ENCODE measurements around the gene PPP2R5C.

The PPP2R5C gene

DNA sequence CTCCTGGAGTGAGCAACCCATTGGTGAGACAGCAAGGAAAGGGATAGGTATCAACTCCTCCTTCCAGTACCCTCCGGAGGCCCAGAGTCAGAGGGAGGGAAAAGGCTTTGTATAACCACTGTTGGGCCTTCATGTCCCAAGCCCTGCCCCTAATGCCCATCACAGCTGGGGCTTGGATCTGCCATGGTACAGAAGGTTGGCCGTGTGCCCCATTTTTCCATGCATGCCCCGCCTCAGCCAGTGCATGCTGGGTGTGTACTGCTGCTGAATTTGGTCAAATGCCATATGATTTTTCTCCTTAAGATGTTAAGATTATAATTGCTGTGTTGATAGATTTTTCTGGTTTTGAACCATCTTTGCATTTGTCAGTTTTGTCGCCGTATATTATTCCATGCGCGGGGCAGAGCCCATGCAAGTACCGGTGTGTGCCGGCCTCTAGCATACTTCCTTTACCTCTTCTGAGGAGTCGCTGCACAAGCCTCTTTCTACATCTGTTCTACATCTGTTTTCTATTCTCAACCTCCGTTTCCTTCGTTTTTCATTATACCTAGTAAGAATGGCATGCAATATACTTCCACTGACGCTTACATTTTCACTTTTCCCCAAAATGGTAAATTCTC, 26.6 kb downstream of the PPP2R5C start:
- 0 out of 3 replicates have a peak, but pooled peaks have one; percentile 26 for ATAC-seq
- TF ChIP-seq ZNF70 (CRISPR knock-in tag; IDR thresholded peaks at IDR 0.05) (no peak), ZC3H10 (CRISPR knock-in tag; IDR thresholded peaks at IDR 0.05) (no peak), CSDC2 (CRISPR knock-in tag; IDR thresholded peaks at IDR 0.05) (no peak), SNAI2 (CRISPR knock-in tag; IDR thresholded peaks at IDR 0.05) (no peak), ARNTL (CRISPR knock-in tag; IDR thresholded peaks at IDR 0.05; ENCODE audit: borderline replicate concordance, low read depth) (no peak), TCF4 (CRISPR knock-in tag; IDR thresholded peaks at IDR 0.05; ENCODE audit: borderline replicate concordance) (no peak), TSHZ2 (CRISPR knock-in tag; IDR thresholded peaks at IDR 0.05) (no peak)
- TF ChIP-seq, protein P1, sequence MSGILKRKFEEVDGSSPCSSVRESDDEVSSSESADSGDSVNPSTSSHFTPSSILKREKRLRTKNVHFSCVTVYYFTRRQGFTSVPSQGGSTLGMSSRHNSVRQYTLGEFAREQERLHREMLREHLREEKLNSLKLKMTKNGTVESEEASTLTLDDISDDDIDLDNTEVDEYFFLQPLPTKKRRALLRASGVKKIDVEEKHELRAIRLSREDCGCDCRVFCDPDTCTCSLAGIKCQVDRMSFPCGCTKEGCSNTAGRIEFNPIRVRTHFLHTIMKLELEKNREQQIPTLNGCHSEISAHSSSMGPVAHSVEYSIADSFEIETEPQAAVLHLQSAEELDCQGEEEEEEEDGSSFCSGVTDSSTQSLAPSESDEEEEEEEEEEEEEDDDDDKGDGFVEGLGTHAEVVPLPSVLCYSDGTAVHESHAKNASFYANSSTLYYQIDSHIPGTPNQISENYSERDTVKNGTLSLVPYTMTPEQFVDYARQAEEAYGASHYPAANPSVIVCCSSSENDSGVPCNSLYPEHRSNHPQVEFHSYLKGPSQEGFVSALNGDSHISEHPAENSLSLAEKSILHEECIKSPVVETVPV (CRISPR knock-in tag; IDR thresholded peaks at IDR 0.05), result no peak
- TF ChIP-seq, protein P2, sequence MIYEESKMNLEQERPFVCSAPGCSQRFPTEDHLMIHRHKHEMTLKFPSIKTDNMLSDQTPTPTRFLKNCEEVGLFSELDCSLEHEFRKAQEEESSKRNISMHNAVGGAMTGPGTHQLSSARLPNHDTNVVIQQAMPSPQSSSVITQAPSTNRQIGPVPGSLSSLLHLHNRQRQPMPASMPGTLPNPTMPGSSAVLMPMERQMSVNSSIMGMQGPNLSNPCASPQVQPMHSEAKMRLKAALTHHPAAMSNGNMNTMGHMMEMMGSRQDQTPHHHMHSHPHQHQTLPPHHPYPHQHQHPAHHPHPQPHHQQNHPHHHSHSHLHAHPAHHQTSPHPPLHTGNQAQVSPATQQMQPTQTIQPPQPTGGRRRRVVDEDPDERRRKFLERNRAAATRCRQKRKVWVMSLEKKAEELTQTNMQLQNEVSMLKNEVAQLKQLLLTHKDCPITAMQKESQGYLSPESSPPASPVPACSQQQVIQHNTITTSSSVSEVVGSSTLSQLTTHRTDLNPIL (CRISPR knock-in tag; IDR thresholded peaks at IDR 0.05; ENCODE audit: low read depth), result no peak
- TF ChIP-seq, protein P3, sequence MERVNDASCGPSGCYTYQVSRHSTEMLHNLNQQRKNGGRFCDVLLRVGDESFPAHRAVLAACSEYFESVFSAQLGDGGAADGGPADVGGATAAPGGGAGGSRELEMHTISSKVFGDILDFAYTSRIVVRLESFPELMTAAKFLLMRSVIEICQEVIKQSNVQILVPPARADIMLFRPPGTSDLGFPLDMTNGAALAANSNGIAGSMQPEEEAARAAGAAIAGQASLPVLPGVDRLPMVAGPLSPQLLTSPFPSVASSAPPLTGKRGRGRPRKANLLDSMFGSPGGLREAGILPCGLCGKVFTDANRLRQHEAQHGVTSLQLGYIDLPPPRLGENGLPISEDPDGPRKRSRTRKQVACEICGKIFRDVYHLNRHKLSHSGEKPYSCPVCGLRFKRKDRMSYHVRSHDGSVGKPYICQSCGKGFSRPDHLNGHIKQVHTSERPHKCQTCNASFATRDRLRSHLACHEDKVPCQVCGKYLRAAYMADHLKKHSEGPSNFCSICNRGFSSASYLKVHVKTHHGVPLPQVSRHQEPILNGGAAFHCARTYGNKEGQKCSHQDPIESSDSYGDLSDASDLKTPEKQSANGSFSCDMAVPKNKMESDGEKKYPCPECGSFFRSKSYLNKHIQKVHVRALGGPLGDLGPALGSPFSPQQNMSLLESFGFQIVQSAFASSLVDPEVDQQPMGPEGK (CRISPR knock-in tag; IDR thresholded peaks at IDR 0.05; ENCODE audit: borderline replicate concordance), result no peak

DNA sequence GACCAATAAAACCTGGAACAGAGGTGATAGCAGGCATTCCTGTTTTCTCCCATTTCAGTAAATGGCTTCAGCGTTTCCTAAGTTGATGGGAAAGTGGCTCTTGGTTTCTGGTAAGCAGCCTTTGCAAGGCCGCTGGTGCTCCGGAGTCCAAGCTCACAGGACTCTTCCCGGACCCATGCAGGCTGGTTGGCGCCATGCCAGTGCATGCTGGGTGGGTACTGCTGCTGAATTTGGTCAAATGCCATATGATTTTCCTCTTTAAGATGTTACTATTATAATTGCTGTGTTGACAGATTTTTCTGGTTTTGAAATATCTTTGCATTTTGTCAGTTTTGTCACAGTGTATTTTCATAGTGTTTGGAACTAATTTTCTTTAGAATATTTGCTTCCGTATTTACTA, 27.7 kb downstream of the PPP2R5C start:
- no peak for TF ChIP-seq BACH2 (CRISPR knock-in tag; IDR thresholded peaks at IDR 0.05; ENCODE audit: borderline replicate concordance)
- no peak for ATAC-seq

GRCh38 chr14:101790232-101790631, 28.7 kb downstream of the PPP2R5C start:
- TF ChIP-seq, protein P1 (CRISPR knock-in tag; IDR thresholded peaks at IDR 0.05), result no peak
- TF ChIP-seq ZNF8 (CRISPR knock-in tag; IDR thresholded peaks at IDR 0.05) (no peak), ESRRG (CRISPR knock-in tag; IDR thresholded peaks at IDR 0.05) (no peak), CSDC2 (CRISPR knock-in tag; IDR thresholded peaks at IDR 0.05) (no peak), TCF4 (CRISPR knock-in tag; IDR thresholded peaks at IDR 0.05; ENCODE audit: borderline replicate concordance) (no peak), ZNF565 (CRISPR knock-in tag; conservative IDR thresholded peaks at IDR 0.05; ENCODE audit: low read depth) (no peak), PPARA (CRISPR knock-in tag; IDR thresholded peaks at IDR 0.05; ENCODE audit: borderline replicate concordance) (no peak), TSHZ2 (CRISPR knock-in tag; IDR thresholded peaks at IDR 0.05) (no peak), ARNTL (CRISPR knock-in tag; IDR thresholded peaks at IDR 0.05; ENCODE audit: borderline replicate concordance, low read depth) (no peak), TOX (CRISPR knock-in tag; IDR thresholded peaks at IDR 0.05; ENCODE audit: borderline replicate concordance) (no peak), OSR1 (CRISPR knock-in tag; IDR thresholded peaks at IDR 0.05) (no peak)
- TF ChIP-seq, protein P4, sequence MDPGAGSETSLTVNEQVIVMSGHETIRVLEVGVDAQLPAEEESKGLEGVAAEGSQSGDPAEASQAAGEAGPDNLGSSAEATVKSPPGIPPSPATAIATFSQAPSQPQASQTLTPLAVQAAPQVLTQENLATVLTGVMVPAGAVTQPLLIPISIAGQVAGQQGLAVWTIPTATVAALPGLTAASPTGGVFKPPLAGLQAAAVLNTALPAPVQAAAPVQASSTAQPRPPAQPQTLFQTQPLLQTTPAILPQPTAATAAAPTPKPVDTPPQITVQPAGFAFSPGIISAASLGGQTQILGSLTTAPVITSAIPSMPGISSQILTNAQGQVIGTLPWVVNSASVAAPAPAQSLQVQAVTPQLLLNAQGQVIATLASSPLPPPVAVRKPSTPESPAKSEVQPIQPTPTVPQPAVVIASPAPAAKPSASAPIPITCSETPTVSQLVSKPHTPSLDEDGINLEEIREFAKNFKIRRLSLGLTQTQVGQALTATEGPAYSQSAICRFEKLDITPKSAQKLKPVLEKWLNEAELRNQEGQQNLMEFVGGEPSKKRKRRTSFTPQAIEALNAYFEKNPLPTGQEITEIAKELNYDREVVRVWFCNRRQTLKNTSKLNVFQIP (CRISPR knock-in tag; IDR thresholded peaks at IDR 0.05; ENCODE audit: borderline replicate concordance, low read depth), result no peak
- TF ChIP-seq, protein P3 (CRISPR knock-in tag; IDR thresholded peaks at IDR 0.05; ENCODE audit: borderline replicate concordance), result no peak
- ATAC-seq, result no peak

All from SK-N-SH treated with all-trans-retinoic acid at 6 μM for 48 hours (cell line).